Activated T-helper 1 cell treated with anti-CD3 and anti-CD28 coated beads, Interleukin-12 subunit alpha, Interleukin-12 subunit beta, Interleukin-2, Interleukin-4 antibody, amounts not matched to agents 30 ng/mL and 10 ng/mL and 1 ng/mL, durations not matched to agents 14 hours and 24 hours and 36 hours (primary cell): ENCODE results near the gene LPCAT1. TPM values are rescaled to one million over a fixed set of nuclear protein-coding genes. Genes with fewer than 3 reads are reported as not detected.
"Not testable (repeated sequence)": the region's sequence is repeated elsewhere in the genome, so short reads cannot be mapped to it uniquely, and the experiment has no call there.

Experiments used
- DNase-seq: peaks from one replicate; pipeline ENCODE4 v3.0.0; 2021; ENCODE audit warnings: low spot score
- H3K27ac Mint-ChIP-seq: one replicate; pipeline ENCODE4 v1.8.0; 2021; ENCODE audit warnings: mild to moderate bottlenecking, mixed read lengths
- H3K27me3 Mint-ChIP-seq: one replicate; pipeline ENCODE4 v1.8.0; 2022; ENCODE audit warnings: mild to moderate bottlenecking, moderate library complexity, mixed read lengths; ENCODE audit not compliant: insufficient read depth
- H3K36me3 Mint-ChIP-seq: one replicate; pipeline ENCODE4 v1.8.0; 2021; ENCODE audit warnings: low read depth, mixed read lengths
- H3K4me1 Mint-ChIP-seq: one replicate; pipeline ENCODE4 v1.8.0; 2021; ENCODE audit warnings: low read depth, mixed read lengths
- H3K4me3 Mint-ChIP-seq: one replicate; pipeline ENCODE4 v1.8.0; 2021; ENCODE audit warnings: mild to moderate bottlenecking, moderate library complexity, mixed read lengths
- H3K9me3 Mint-ChIP-seq: one replicate; pipeline ENCODE4 v1.8.0; 2021; ENCODE audit warnings: mixed read lengths
- intact Hi-C: fragments of 100-400 bp; cut with micrococcal nuclease; formaldehyde crosslinking; loops from one replicate; pipeline ENCODE4 v1.15.1; 2024
- total RNA-seq: library from RNA; stranded (reverse); gene quantifications from 2 replicates; pipeline ENCODE4 v1.2.3, GENCODE V29; 2022

The LPCAT1 gene
- total RNA-seq, 1 donor from 2014 or later = 103 TPM

DNA sequence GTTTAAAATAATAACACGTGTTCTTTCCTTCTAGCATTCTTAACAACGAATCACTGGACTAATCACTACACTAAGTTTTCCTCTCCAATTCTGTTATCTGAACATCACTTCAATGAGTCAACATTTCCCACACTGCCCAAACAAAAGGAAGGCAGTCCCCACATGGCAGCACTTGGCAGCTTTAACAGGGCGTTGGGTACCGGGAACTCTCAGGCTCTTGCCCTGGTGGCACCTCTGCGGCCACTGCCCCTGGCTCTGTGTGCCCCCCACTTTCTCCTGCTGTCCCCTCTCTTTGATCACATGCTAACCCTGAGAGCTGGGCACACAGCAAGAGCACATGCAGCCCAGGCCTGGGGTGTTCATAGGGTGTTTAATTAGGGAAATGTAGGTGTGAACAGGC, 94.3 kb downstream of the LPCAT1 start:
- no peaks in the 10 kb centered on the region for H3K4me1 Mint-ChIP-seq
- H3K4me3 Mint-ChIP-seq = no peak overlapping the region
- H3K27me3 Mint-ChIP-seq = no peaks in the 10 kb centered on the region
- no peak for DNase-seq
- peaks cover 53% of the 10 kb centered on the region for H3K9me3 Mint-ChIP-seq
- H3K27ac Mint-ChIP-seq = no peak overlapping the region
- peaks cover 5% of the 10 kb centered on the region for H3K36me3 Mint-ChIP-seq
- intact Hi-C loops = no loop called here

DNA sequence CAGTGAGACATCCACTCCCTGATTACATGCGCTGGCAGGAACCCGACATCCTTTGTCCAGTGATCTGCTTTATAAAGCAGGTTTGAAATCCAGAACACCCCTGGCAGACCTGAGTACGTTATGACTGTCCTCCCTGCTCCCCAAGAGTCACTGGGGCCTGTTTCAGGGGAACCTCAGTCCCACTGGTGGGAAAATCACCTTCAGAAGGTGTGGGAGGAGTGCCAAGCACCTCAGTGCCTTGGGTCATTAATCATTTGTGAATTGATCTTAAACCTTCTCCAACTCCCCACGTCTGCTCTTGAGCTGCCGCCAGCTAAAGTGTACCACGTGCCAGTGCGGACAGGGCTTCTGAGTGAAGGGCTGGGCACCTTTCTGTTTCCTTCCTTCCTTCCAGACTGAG, 94.7 kb downstream of the LPCAT1 start:
- Mint-ChIP-seq H3K4me1 (no peaks in the 10 kb centered on the region), H3K9me3 (peaks cover 56% of the 10 kb centered on the region), H3K27ac (no peak overlapping the region), H3K27me3 (no peaks in the 10 kb centered on the region), H3K36me3 (peaks cover 5% of the 10 kb centered on the region), H3K4me3 (no peak overlapping the region)
- no peak for DNase-seq
- intact Hi-C loops = no loop called here

DNA sequence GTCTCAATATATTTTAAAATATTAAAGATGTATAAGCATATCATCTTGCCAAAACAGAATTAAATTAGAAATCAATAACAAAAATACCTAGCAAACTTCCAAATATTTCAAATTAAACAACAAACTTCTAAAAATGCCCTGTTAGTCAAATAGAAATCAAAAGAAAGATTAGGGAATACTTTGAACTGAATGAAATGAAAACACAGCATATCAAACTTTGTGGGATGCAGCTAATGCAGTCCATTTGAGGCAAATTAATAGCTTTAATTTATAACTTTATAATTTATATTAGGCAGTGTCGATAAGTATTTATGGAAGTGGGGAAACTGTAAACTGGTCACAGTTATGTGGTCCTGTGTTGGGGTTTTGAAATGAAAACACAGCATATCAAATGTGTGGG, 95.7 kb downstream of the LPCAT1 start:
- Mint-ChIP-seq H3K27me3 (no peaks in the 10 kb centered on the region), H3K27ac (no peak overlapping the region), H3K4me1 (no peaks in the 10 kb centered on the region), H3K4me3 (no peak overlapping the region), H3K36me3 (peaks cover 5% of the 10 kb centered on the region), H3K9me3 (peaks cover 49% of the 10 kb centered on the region)
- intact Hi-C loops = no loop called here
- DNase-seq = no peak

DNA sequence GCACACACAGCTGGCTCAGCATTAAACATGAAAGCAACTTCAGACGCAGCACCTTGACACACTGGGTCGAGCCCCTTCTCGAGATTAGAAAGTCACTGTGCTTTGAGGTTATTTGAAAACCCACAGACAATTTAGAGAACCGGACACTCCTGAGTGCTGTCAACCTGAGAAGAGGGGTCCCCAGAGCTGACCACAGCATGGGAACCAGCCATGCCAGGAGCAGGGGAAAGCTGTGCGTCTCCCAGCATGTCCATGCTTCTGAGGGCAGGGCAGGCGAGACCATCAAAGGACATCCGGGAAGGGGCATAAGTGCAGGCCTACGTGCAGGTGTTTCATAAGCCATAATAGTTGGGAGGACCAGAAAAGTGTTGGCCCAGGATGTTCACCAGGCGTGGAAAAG, 99.0 kb downstream of the LPCAT1 start:
- Mint-ChIP-seq H3K36me3 (peaks cover 5% of the 10 kb centered on the region), H3K9me3 (peaks cover 41% of the 10 kb centered on the region), H3K4me3 (no peak overlapping the region), H3K27ac (no peak overlapping the region), H3K27me3 (no peaks in the 10 kb centered on the region), H3K4me1 (no peaks in the 10 kb centered on the region)
- DNase-seq = no peak
- intact Hi-C loops = no loop called here

DNA sequence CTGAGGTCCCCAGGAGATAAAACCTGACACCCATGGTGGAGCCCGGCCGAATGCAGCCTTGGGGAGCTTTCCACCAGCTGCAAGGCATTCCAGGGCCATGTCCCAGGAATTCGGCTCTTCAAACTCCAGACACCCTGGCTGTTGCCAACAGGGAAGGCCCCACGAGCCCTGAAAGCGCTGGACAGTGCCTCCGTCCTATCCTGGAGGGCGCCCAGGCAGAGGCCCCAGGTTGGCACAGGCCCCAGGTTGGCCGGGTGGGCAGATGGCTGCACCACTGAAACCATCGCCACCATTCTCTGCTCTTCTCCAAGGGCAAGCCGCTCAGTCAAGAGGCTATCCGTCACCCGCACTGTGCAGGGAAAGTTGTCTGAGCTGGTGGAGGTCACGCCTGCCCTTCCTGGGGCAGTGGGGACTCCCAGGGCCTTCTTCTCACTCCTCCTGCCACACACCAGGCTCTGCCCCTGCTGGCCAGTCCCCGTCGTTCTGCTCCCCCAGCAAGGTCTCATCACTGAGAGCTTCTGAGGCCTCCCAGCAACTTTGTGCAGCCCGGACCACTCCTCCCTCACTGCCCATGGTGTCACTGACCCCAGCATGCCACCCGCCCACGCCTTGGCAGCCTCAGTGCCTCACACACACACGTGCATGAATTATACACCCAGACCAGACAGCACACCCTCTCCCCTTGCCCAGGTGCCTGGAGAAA, 99.7 kb downstream of the LPCAT1 start:
- H3K27me3 Mint-ChIP-seq = no peaks in the 10 kb centered on the region
- no peaks in the 10 kb centered on the region for H3K4me1 Mint-ChIP-seq
- DNase-seq = no peak
- H3K36me3 Mint-ChIP-seq = peaks cover 3% of the 10 kb centered on the region
- intact Hi-C loops = no loop called here
- no peak overlapping the region for H3K4me3 Mint-ChIP-seq
- peaks cover 34% of the 10 kb centered on the region for H3K9me3 Mint-ChIP-seq
- H3K27ac Mint-ChIP-seq = no peak overlapping the region

DNA sequence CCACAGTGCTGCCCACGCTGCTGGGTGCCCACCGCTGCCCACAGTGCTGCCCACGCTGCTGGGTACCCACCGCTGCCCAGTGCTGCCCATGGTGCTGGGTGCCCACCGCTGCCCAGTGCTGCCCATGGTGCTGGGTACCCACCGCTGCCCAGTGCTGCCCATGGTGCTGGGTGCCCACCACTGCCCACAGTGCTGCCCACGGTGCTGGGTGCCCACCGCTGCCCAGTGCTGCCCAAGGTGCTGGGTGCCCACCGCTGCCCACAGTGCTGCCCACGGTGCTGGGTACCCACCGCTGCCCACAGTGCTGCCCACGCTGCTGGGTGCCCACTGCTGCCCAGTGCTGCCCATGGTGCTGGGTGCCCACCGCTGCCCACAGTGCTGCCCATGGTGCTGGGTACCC, 101.2 kb downstream of the LPCAT1 start:
- H3K4me1 Mint-ChIP-seq, H3K4me3 Mint-ChIP-seq, H3K27ac Mint-ChIP-seq, DNase-seq, intact Hi-C loops, H3K27me3 Mint-ChIP-seq, H3K36me3 Mint-ChIP-seq: not testable (repeated sequence)
- peaks cover 27% of the 10 kb centered on the region for H3K9me3 Mint-ChIP-seq

DNA sequence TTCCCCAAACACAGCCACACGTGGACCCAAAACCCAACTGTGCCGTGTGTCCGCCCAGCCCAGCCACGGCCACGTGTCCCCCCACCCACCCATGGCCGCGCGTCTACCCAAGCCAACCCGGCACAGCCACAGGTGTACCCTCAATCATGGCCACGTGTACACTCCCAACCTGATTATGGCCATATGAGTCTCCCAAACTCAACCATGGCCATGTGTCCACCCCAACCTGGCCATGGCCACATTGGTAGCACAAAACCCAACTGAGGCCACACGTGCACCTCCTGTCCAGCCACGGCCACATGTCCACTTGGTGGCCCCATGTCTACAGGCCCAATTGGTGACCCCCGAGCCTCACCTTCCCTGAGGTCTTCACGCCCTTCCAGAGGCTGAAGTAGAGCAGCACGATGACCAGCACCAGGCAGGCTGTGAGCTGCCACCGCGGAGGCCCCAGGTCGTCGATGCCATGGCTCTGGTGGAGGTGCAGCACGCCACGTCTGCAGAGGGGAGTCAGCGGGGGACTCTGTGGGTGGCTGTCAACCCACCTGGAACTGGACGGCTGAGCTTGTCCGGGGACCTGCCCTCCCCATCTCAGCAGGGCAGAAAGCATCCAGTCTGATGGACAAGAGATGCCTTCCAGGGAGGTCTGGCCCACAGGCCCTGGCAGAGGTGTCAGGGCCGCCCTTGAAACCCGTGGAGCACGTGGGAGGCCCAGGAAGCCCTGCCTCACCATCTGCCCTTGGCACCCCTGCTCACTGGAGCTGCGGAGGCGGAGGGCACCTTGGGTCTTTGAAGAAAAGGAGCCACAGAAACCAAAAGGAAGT, 102.0 kb downstream of the LPCAT1 start:
- no peak overlapping the region for H3K4me3 Mint-ChIP-seq
- DNase-seq = no peak
- H3K4me1 Mint-ChIP-seq = no peaks in the 10 kb centered on the region
- H3K27ac Mint-ChIP-seq = no peak overlapping the region
- intact Hi-C loops = no loop called here
- no peaks in the 10 kb centered on the region for H3K36me3 Mint-ChIP-seq
- H3K27me3 Mint-ChIP-seq = no peaks in the 10 kb centered on the region
- H3K9me3 Mint-ChIP-seq = peaks cover 19% of the 10 kb centered on the region

DNA sequence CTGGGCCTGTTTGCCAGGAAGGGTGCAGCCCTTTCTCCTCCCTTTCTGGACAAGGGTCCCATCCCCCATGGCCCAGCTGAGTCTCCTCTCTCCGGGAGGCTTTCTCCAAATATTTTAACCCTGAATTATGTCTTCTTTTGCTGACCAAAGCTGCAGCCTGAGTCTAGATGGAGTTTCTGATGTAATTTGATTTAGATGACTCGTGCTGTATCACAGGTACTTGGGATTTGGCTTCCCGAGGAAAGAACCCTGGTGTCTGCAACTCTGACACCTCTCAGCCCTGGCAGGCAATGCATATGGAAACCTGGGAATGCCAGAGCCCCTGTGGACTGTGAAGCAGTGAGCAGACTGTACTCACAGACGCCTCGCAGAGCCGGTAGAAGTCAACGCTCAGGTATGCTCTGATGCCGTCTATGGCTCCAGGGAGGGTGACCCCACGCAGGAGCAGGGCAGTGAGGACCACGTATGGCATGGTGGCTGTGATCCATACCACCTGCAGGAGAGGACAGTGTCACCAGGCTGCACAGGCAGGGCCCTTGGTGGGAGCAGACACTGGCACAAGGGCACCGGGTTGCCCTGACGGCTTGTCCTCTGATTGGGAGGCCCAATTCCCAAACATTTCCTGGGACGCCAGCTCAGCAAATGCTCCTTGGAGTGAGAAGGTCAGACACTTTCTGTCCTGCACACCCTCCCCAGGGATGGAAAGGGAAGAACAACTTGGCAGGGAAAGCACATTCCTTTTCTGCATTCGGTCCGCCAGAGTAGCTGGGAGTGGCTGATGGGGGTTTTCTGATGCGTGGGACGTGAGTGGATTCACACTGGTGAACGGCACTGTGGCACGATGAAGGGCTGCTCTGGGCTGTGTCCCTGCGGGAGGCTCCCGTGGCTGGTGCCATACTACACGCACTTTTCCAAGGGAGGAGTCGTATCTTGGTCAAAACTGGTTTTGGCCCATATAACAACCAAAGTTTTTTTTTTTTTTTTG, 103.3 kb downstream of the LPCAT1 start:
- Mint-ChIP-seq H3K27me3 (no peaks in the 10 kb centered on the region), H3K4me1 (no peaks in the 10 kb centered on the region), H3K36me3 (no peaks in the 10 kb centered on the region), H3K4me3 (no peak overlapping the region), H3K27ac (no peak overlapping the region), H3K9me3 (peaks cover 9% of the 10 kb centered on the region)
- intact Hi-C loops = no loop called here
- DNase-seq = no peak

DNA sequence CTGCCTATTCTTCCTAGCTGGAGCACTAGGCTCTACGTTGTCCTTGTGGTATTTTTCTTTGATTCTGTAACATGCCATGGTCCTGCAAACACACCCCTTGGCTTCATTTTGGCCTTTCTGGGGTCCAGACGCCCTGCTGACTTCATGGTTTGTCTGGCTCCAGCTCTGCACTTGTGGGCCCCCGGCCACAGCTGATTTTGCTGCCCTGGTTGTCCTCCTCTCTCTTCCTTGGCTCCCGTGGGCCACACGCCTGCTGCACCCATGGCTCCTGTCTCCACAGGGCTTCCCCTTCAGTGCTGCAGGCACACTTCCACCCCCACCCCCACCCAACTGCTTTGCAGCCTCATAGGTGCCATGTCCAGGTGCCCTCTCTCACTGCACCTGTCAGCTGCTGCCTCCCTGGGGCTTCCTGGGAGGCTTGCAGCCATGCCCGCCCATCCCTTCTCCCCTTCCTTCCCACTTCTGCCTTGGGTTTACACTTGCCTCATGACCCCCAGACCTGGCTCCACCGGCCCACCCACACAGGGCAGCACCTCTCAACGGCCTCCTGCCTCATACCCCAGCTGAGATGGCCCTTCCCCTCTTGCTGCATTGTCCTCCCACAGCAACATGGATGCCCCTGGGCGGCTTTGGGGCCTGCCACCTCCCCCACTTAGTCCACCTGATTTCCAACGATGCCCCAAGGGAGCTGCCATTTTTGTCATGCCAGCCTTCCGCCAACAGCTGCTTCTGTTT, 104.1 kb downstream of the LPCAT1 start:
- intact Hi-C loops = no loop called here
- DNase-seq = no peak
- Mint-ChIP-seq H3K9me3 (peaks cover 6% of the 10 kb centered on the region), H3K27ac (no peak overlapping the region), H3K4me1 (no peaks in the 10 kb centered on the region), H3K36me3 (no peaks in the 10 kb centered on the region), H3K27me3 (no peaks in the 10 kb centered on the region), H3K4me3 (no peak overlapping the region)

DNA sequence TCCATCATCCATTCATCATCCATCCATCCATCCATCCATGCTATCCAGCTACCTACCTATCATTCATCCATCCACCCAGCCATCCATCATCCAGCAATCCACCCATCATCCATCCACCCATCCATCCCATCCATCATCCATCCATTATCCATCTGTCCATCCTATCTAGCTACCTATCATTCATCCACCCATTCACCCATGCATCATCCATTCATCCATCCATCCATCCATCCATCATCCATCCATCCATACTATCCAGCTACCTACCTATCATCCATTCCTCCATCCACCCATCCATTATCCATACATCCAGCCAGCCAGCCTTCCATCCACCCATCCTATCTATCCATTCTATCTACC, 104.9 kb downstream of the LPCAT1 start:
- intact Hi-C loops = no loop called here
- H3K27me3 Mint-ChIP-seq = no peaks in the 10 kb centered on the region
- no peak overlapping the region for H3K4me3 Mint-ChIP-seq
- H3K9me3 Mint-ChIP-seq = peaks cover 3% of the 10 kb centered on the region
- H3K36me3 Mint-ChIP-seq = no peaks in the 10 kb centered on the region
- H3K27ac Mint-ChIP-seq = no peak overlapping the region
- no peak for DNase-seq
- H3K4me1 Mint-ChIP-seq = no peaks in the 10 kb centered on the region

DNA sequence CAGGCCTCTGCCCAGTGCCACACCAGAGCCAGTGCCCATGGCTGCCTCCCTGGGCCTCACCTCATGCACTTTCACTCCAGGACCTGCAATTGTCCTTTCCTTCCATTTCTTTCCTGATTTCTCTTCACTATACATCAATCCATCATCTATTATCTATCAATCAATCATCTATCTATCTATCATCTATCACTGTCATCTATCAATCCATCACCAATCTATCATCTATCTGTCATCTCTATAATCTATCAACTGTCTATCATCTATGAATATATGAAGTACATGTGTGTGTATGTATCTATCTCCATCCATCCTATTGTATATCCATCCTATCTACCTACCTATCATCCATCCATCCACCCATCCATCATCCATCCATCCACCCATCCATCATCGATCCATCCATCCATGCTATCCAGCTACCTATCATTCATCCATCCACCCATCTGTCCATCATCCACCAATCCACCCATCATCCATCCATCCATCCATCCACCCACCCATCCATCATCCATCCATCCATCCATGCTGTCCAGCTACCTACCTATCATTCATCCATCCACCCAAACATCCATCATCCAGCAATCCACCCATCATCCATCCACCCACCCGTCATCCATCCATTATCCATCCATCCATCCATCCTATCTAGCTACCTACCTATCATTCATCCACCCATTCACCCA, 105.4 kb downstream of the LPCAT1 start:
- no peak overlapping the region for H3K4me3 Mint-ChIP-seq
- H3K27ac Mint-ChIP-seq = no peak overlapping the region
- H3K36me3 Mint-ChIP-seq = no peaks in the 10 kb centered on the region
- no peaks in the 10 kb centered on the region for H3K4me1 Mint-ChIP-seq
- peaks cover 3% of the 10 kb centered on the region for H3K9me3 Mint-ChIP-seq
- intact Hi-C loops = no loop called here
- H3K27me3 Mint-ChIP-seq = no peaks in the 10 kb centered on the region
- DNase-seq = no peak
